Body of pancreas (tissue), 4 donors: Measurements from ENCODE around the gene CCL22. TPM values are rescaled to one million over a fixed set of nuclear protein-coding genes. Genes with fewer than 3 reads are reported as not detected.
A peak's percentile ranks its signal among the peaks of the same experiment; 100 is the strongest.
"Not testable (repeated sequence)": the region's sequence is repeated elsewhere in the genome, so short reads cannot be mapped to it uniquely, and the experiment has no call there.

ENCODE experiments used
- ATAC-seq: fragments of 150-250 bp; one replicate; pipeline ENCODE4 v1.9.1; 2016
- DNase-seq, 4 donors: peaks; one replicate each; pipeline ENCODE4 v3.0.0-alpha.2; 2019
- H3K27ac ChIP-seq, 4 donors: fragments of 200-600 bp; sonication (generic); 1 replicate in 3 of 4; 2 replicates in 1 of 4; pipeline versions ENCODE4 v1.5.1 to v1.6.1; 2016 to 2019; ENCODE audit warnings: mild to moderate bottlenecking in 1 of 4, mixed read lengths in 1 of 4, moderate library complexity in 1 of 4
- H3K27me3 ChIP-seq, 2 donors: fragments of 200-600 bp; sonication (generic); one replicate each; pipeline ENCODE4 v1.6.0; 2016; ENCODE audit warnings: mild to moderate bottlenecking in 1 of 2
- H3K36me3 ChIP-seq, 2 donors: fragments of 200-600 bp; sonication (generic); replicated peaks in 1 of 2; 2 replicates each; pipeline ENCODE4 v1.5.1; 2016; ENCODE audit warnings: low read depth in 2 of 2; ENCODE audit not compliant: insufficient read depth in 1 of 2
- H3K4me1 ChIP-seq: fragments of 200-600 bp; sonication (generic); one replicate; pipeline ENCODE4 v1.6.0; 2016
- H3K4me3 ChIP-seq, 2 donors: fragments of 200-600 bp; sonication (generic); 1 replicate in 1 of 2; 2 replicates in 1 of 2; pipeline ENCODE4 v1.5.1; 2016 to 2019
- H3K9me3 ChIP-seq, 3 donors: fragments of 200-600 bp; sonication (generic); 1 replicate in 2 of 3; 2 replicates in 1 of 3; pipeline ENCODE4 v1.5.1; 2016
- CTCF ChIP-seq, 7 experiments: fragments of 450-650 bp in 4 of 7; fragments of 200-600 bp in 3 of 7; sonication (generic) in 3 of 7; IDR thresholded peaks; one replicate each; pipeline ENCODE4 v1.5.1; 2016 to 2019; ENCODE audit warnings: antibody characterized with exemption in 7 of 7
- POLR2A ChIP-seq, 3 donors: fragments of 450-650 bp; IDR thresholded peaks; one replicate each; pipeline ENCODE4 v1.6.1; 2016; ENCODE audit warnings: antibody characterized with exemption in 3 of 3, mild to moderate bottlenecking in 2 of 3
- WGBS, 2 donors: methylation state at CpG; one replicate each; pipeline ENCODE4 v1.1.5; 2017; 5-methylcytosine and 5-hydroxymethylcytosine counted together
- intact Hi-C: fragments of 100-400 bp; cut with DNase I; formaldehyde crosslinking; loops from one replicate; pipeline ENCODE4 v1.15.1; 2023
- total RNA-seq, 2 donors: library from RNA; depleted of rRNA; stranded (reverse); fragments of >200 nt; gene quantifications; one replicate each; pipeline ENCODE4 v1.1.0, GENCODE V29; 2016

Gene CCL22
- total RNA-seq, 2 donors from 2014 or later = not detected

GRCh38 chr16:57374067-57374534, 15.5 kb downstream of the CCL22 start:
- no peak for ATAC-seq

GRCh38 chr16:57374925-57375465, 16.4 kb downstream of the CCL22 start:
- H3K27me3 ChIP-seq, ATAC-seq, H3K36me3 ChIP-seq, H3K27ac ChIP-seq, DNase-seq, intact Hi-C loops, H3K9me3 ChIP-seq, H3K4me3 ChIP-seq: not testable (repeated sequence)
- peaks cover 30% of the 10 kb centered on the region for H3K4me1 ChIP-seq
- WGBS, 2 donors = 86 to 89% methylated on average over 8 of the region's 8 CpGs

More at GRCh38 chr16:57374067-57374534, 15.5 kb downstream of the CCL22 start:
- Histone ChIP-seq H3K9me3 (no peaks in the 10 kb centered on the region), H3K4me1 (peaks cover 30% of the 10 kb centered on the region), H3K36me3 (no peaks in the 10 kb centered on the region), H3K27ac (peak overlapping the region; percentile 68 to 90 (median 85)), H3K4me3 (no peak overlapping the region), H3K27me3 (no peaks in the 10 kb centered on the region)
- 65% methylated on average over 9 of the region's 9 CpGs for WGBS, 2 donors
- DNase-seq = peak in 1 of 4 donors; percentile 27
- intact Hi-C loops = no loop called here
- TF ChIP-seq POLR2A (IDR thresholded peaks at IDR 0.05) (no peak), CTCF (IDR thresholded peaks at IDR 0.05) (no peak)

- no peak for ATAC-seq
- no peak for DNase-seq
- WGBS, 2 donors = 85% methylated on average over 3 of the region's 3 CpGs
- no peaks in the 10 kb centered on the region for H3K36me3 ChIP-seq
- no peak overlapping the region for H3K4me3 ChIP-seq
- TF ChIP-seq POLR2A (IDR thresholded peaks at IDR 0.05) (no peak), CTCF (IDR thresholded peaks at IDR 0.05) (no peak)
- intact Hi-C loops = no loop called here
- no peak overlapping the region for H3K27ac ChIP-seq
- H3K9me3 ChIP-seq = no peaks in the 10 kb centered on the region
- H3K27me3 ChIP-seq = no peaks in the 10 kb centered on the region
- H3K4me1 ChIP-seq = peaks cover 28% of the 10 kb centered on the region
Observed at GRCh38 chr16:57376313-57376818, 17.8 kb downstream of the CCL22 start.

- no peak for TF ChIP-seq CTCF (IDR thresholded peaks at IDR 0.05)
- no peak for TF ChIP-seq POLR2A (IDR thresholded peaks at IDR 0.05)
- Histone ChIP-seq H3K4me3 (no peak overlapping the region), H3K27ac (peak overlapping the region in 1 of 4 donors; percentile 27), H3K27me3 (no peaks in the 10 kb centered on the region), H3K4me1 (peaks cover 19% of the 10 kb centered on the region), H3K9me3 (no peaks in the 10 kb centered on the region), H3K36me3 (no peaks in the 10 kb centered on the region)
- DNase-seq (no peak), ATAC-seq (no peak)
- intact Hi-C loops = no loop called here
- WGBS, 2 donors = 49 to 52% methylated on average over 5 of the region's 5 CpGs
Observed at GRCh38 chr16:57377080-57377841, 18.7 kb downstream of the CCL22 start.

GRCh38 chr16:57379579-57379978, 21.0 kb downstream of the CCL22 start:
- H3K4me1 ChIP-seq = peaks cover under 1% of the 10 kb centered on the region
- no peak for TF ChIP-seq CTCF (IDR thresholded peaks at IDR 0.05)
- TF ChIP-seq POLR2A (IDR thresholded peaks at IDR 0.05) = no peak
- H3K4me3 ChIP-seq = no peak overlapping the region
- no peak for ATAC-seq
- 70 to 74% methylated on average over 10 of the region's 10 CpGs for WGBS, 2 donors
- H3K27ac ChIP-seq = no peak overlapping the region
- H3K36me3 ChIP-seq = no peaks in the 10 kb centered on the region
- intact Hi-C loops = no loop called here
- no peak for DNase-seq
- H3K9me3 ChIP-seq = no peaks in the 10 kb centered on the region
- no peaks in the 10 kb centered on the region for H3K27me3 ChIP-seq
